Endometrium (tissue), 2 donors: Measurements from ENCODE around the gene NR1I3.
A peak's percentile ranks its signal among the peaks of the same experiment; 100 is the strongest.
"Not testable (repeated sequence)": the region's sequence is repeated elsewhere in the genome, so short reads cannot be mapped to it uniquely, and the experiment has no call there.

ENCODE experiments used
- FAIRE-seq: peaks from 2 replicates; lab custom pipeline; 2012; peaks lifted over from hg19 to GRCh38; lab: Jason Lieb, UNC
- donor health status: control.
- donor health status: control.

Gene NR1I3

GRCh38 chr1:161250829-161251228 is 12.8 kb upstream of the NR1I3 start:
- no peak for FAIRE-seq

GRCh38 chr1:161250100-161250499 is 12.1 kb upstream of the NR1I3 start:
- FAIRE-seq: not testable (repeated sequence)

- no peak for FAIRE-seq
Measured at GRCh38 chr1:161244888-161245287, 6.9 kb upstream of the NR1I3 start.

- FAIRE-seq: no peak
Measured at GRCh38 chr1:161242313-161242712, 4.3 kb upstream of the NR1I3 start.

- FAIRE-seq: no peak
Measured at GRCh38 chr1:161241682-161242081, 3.7 kb upstream of the NR1I3 start.

GRCh38 chr1:161235957-161236775 is 1.8 kb downstream of the NR1I3 start:
- no peak for FAIRE-seq

GRCh38 chr1:161233102-161233501 is 4.9 kb downstream of the NR1I3 start:
- FAIRE-seq: no peak

- no peak for FAIRE-seq
Measured at GRCh38 chr1:161230762-161231161, 7.2 kb downstream of the NR1I3 start.

GRCh38 chr1:161229896-161230295 is 8.1 kb downstream of the NR1I3 start:
- no peak for FAIRE-seq

- no peak for FAIRE-seq
Measured at GRCh38 chr1:161228032-161228431, 10.0 kb downstream of the NR1I3 start.

- FAIRE-seq: no peak
Measured at GRCh38 chr1:161227196-161227871, 10.7 kb downstream of the NR1I3 start.

- no peak for FAIRE-seq
Measured at GRCh38 chr1:161226759-161227158, 11.2 kb downstream of the NR1I3 start.

- no peak for FAIRE-seq
Measured at GRCh38 chr1:161226320-161226711, 11.7 kb downstream of the NR1I3 start.

- FAIRE-seq: peak; percentile 99
Measured at GRCh38 chr1:161225534-161226319, 12.3 kb downstream of the NR1I3 start, which contains the start of gene TOMM40L. Gene TOMM40L, plus strand, starts transcription at chr1:161226060. Its CDS starts 430 bp downstream, at chr1:161226490.

GRCh38 chr1:161225178-161225533 is 12.8 kb downstream of the NR1I3 start:
- no peak for FAIRE-seq

- FAIRE-seq: not testable (repeated sequence)
Measured at GRCh38 chr1:161224695-161225087, 13.3 kb downstream of the NR1I3 start.

GRCh38 chr1:161223805-161224694 is 14.0 kb downstream of the NR1I3 start:
- FAIRE-seq: no peak

GRCh38 chr1:161222175-161223019 is 15.6 kb downstream of the NR1I3 start:
- FAIRE-seq: no peak

GRCh38 chr1:161220002-161220401 is 18.0 kb downstream of the NR1I3 start:
- no peak for FAIRE-seq

- no peak for FAIRE-seq
Measured at GRCh38 chr1:161219078-161219892, 18.7 kb downstream of the NR1I3 start.
